Measurements from ENCODE around the gene TTLL9. TPM values are rescaled to one million over a fixed set of nuclear protein-coding genes. Genes with fewer than 3 reads are reported as not detected.

The TTLL9 gene
- polyA plus RNA-seq, 1 experiment, result 0.11 TPM

DNA sequence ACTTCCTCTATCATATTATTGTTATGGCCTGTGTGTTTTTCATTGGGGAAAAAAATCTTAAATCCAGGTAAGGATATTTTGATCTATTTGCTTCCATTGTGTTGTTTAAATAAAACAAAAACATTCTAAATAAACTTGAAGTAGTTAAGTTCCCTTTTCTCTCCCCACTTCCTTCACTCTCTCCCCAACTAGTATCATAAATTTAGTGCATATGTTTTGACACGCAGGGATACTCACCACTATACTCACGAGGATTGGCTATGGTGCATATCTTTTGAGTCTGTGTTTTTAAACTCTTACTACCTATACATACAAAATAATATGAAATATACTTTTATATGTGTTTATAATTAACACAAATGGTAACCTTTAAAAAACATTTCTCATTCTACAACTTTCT is 5.2 kb downstream of the TTLL9 start:
- TF ChIP-seq, protein P1, sequence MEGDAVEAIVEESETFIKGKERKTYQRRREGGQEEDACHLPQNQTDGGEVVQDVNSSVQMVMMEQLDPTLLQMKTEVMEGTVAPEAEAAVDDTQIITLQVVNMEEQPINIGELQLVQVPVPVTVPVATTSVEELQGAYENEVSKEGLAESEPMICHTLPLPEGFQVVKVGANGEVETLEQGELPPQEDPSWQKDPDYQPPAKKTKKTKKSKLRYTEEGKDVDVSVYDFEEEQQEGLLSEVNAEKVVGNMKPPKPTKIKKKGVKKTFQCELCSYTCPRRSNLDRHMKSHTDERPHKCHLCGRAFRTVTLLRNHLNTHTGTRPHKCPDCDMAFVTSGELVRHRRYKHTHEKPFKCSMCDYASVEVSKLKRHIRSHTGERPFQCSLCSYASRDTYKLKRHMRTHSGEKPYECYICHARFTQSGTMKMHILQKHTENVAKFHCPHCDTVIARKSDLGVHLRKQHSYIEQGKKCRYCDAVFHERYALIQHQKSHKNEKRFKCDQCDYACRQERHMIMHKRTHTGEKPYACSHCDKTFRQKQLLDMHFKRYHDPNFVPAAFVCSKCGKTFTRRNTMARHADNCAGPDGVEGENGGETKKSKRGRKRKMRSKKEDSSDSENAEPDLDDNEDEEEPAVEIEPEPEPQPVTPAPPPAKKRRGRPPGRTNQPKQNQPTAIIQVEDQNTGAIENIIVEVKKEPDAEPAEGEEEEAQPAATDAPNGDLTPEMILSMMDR (IDR thresholded peaks at IDR 0.05; ENCODE audit: insufficient read depth, low read depth, low read length), result no peak
- CTCF ChIA-PET, result no interaction called here
- Histone ChIP-seq H3K36me3 (ENCODE audit: control insufficient read depth, insufficient read depth, low read length) (no peaks in the 10 kb centered on the region), H3K27me3 (ENCODE audit: control insufficient read depth, insufficient read depth, low read length) (peaks cover 18% of the 10 kb centered on the region), H3K4me3 (ENCODE audit: low read depth, low read length) (no peak overlapping the region)
- DNase-seq (ENCODE audit: low read depth), result no peak
- POLR2A ChIA-PET, result no interaction called here

DNA sequence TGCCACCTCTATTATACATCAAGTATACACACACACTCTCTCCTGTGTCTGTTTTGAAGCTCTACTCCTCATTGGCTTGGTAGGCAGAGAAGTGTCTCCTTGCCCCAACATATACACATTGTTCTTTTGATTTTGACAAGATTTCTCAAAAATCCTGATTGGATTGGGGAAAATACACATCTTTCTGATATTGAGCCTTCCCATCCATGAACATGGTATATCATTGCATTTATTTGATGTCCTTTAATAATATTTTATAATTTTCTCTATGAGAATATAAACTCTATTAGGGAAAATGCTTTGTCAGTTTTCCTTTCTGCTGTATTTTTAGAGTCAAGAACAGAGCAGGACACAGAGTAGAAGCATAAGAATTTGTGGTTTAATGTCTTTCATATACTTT is 7.2 kb downstream of the TTLL9 start:
- H3K27me3 ChIP-seq (ENCODE audit: control insufficient read depth, insufficient read depth, low read length), result peaks cover 8% of the 10 kb centered on the region
- no peaks in the 10 kb centered on the region for H3K36me3 ChIP-seq (ENCODE audit: control insufficient read depth, insufficient read depth, low read length)
- DNase-seq (ENCODE audit: low read depth), result no peak
- no peak overlapping the region for H3K4me3 ChIP-seq (ENCODE audit: low read depth, low read length)
- ChIA-PET POLR2A (no interaction called here), CTCF (interaction anchor here (1.5 kb wide), 1 partner anchor 31 kb away, joined by 5 read pairs; no protein-coding TSS in a partner anchor)
- TF ChIP-seq, protein P1 (IDR thresholded peaks at IDR 0.05; ENCODE audit: insufficient read depth, low read depth, low read length), result no peak

DNA sequence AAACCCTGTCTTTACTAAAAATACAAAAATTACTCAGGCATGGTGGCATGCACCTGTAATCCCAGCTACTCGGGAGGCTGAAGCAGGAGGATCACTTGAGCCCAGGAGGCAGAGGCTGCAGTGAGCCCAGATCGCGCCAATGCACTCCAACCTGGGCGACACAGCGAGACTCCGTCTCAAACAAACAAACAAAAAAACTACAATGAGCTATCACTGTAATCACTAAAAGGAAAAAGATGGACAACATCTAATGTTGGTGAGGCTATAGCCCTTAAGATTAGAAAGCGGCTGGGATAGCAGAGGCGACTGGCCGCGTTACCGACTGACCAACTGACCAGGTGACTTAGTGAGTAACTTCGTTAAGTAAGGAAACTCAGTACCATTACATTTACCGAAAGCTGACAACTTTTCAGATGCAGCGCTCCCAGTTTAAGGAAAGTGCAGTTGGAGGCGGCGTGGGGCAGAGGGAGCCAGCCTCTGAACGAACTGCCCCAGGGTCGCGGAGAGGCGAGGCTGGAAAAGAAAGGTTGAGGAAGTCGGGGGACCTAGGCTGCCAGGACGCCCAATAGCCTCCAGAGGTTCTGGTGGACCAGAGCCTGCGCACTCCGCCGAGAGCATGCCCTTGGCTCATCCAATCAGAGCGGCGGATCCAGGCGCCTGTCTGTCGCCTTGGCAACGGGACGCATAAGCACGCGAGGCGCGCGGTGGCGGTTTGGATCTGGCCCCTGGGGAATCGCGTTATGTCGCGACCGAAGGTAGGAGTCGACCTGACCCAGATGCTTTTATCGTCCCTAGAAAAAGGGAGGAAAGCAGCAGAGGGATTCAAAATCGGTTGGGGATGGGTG is 8.9 kb downstream of the TTLL9 start:
- H3K4me3 ChIP-seq (ENCODE audit: low read depth, low read length), result peak overlapping the region; percentile 62
- ChIA-PET POLR2A (no interaction called here), CTCF (interaction anchor here (0.8 to 1.7 kb wide), 4 partner anchors 27 to 213 kb away, joined by 3 to 5 read pairs (median 4); partner anchors contain the start of gene PDRG1)
- TF ChIP-seq, protein P1 (IDR thresholded peaks at IDR 0.05; ENCODE audit: insufficient read depth, low read depth, low read length), result no peak
- peak; percentile 69 for DNase-seq (ENCODE audit: low read depth)
- H3K36me3 ChIP-seq (ENCODE audit: control insufficient read depth, insufficient read depth, low read length), result no peaks in the 10 kb centered on the region
- H3K27me3 ChIP-seq (ENCODE audit: control insufficient read depth, insufficient read depth, low read length), result peaks cover 3% of the 10 kb centered on the region

DNA sequence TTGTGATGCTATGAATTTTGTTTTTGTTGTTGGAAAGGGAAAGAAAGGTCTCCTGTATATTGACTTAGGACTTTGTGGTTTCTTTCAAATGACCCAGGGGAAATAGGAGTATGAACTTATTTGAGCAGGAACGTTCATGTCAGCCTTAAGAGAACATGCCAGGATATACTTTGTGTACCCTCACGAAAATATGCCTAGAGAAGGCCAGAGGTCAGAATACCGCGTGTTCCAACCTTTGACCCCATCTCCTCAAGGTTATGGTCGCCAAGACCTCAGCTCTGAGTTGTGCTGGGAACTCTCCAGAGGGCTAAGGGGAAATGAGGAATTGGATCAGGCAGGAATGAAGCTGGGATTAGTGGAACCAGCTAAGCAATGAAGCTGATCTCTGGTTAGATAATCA is 11.5 kb downstream of the TTLL9 start:
- no peak for DNase-seq (ENCODE audit: low read depth)
- TF ChIP-seq, protein P1 (IDR thresholded peaks at IDR 0.05; ENCODE audit: insufficient read depth, low read depth, low read length), result no peak
- Histone ChIP-seq H3K27me3 (ENCODE audit: control insufficient read depth, insufficient read depth, low read length) (peaks cover 1% of the 10 kb centered on the region; the same call in 1 of the 2 replicates), H3K4me3 (ENCODE audit: low read depth, low read length) (no peak overlapping the region), H3K36me3 (ENCODE audit: control insufficient read depth, insufficient read depth, low read length) (no peaks in the 10 kb centered on the region)
- POLR2A ChIA-PET, result no interaction called here
- CTCF ChIA-PET, result interaction anchor here (1.0 kb wide), 1 partner anchor 11 kb away, joined by 3 read pairs; no protein-coding TSS in a partner anchor

DNA sequence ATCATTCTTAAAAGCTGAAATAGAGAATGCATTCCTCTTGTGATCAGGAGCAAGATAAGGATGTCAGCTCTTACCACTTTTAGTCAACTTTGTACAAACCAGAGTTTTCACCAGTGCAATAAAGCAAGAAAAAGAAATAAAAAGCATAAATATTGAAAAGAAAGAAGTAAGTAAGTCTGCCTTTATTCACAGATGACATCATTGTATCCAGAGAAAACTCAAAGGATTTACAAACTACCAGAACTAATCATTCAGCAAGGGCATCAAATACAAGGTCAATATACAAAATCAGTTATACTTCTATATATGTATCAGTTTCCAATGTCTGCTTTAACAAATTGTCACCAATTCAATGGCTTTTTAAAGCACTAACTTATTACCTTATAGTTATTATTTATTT is 13.4 kb downstream of the TTLL9 start:
- TF ChIP-seq, protein P1 (IDR thresholded peaks at IDR 0.05; ENCODE audit: insufficient read depth, low read depth, low read length), result no peak
- ChIA-PET CTCF (interaction anchor here (0.6 kb wide), 1 partner anchor 523 kb away, joined by 4 read pairs; no protein-coding TSS in a partner anchor), POLR2A (no interaction called here)
- Histone ChIP-seq H3K27me3 (ENCODE audit: control insufficient read depth, insufficient read depth, low read length) (peaks cover 1% of the 10 kb centered on the region), H3K36me3 (ENCODE audit: control insufficient read depth, insufficient read depth, low read length) (no peaks in the 10 kb centered on the region), H3K4me3 (ENCODE audit: low read depth, low read length) (no peak overlapping the region)
- no peak for DNase-seq (ENCODE audit: low read depth)

All from BJ (cell line).